ENCODE data around the gene WDSUB1.
A peak's percentile ranks its signal among the peaks of the same experiment; 100 is the strongest.

The WDSUB1 gene
- total RNA-seq = 0.67 to 12.1 (median 8.5) reads per million in 9 experiments

GRCh38 chr2:159285929-159286708 is at the start of gene WDSUB1:
Gene WDSUB1 (minus strand): TSS chr2:159286703. CDS start chr2:159283069, 3,634 bp downstream.
- peaks cover 14 to 23% of the 10 kb centered on the region in 2 donors for H3K4me1 Mint-ChIP-seq (ENCODE audit: low read depth in 2 of 2)
- no peaks in the 10 kb centered on the region for H3K9me3 Mint-ChIP-seq
- H3K36me3 Mint-ChIP-seq (ENCODE audit: insufficient read depth) = peaks cover 16% of the 10 kb centered on the region
- H3K27me3 Mint-ChIP-seq = no peaks in the 10 kb centered on the region
- peak within 1 kb of the TSS; percentile 78 to 83 for H3K4me3 Mint-ChIP-seq
- peak; percentile 52 for ATAC-seq (replicated peaks)
- peak in 2 of 3 experiments; percentile 2 to 18 for DNase-seq
- H3K27ac Mint-ChIP-seq = peak within 1 kb of the TSS; percentile 82 to 88

GRCh38 chr2:159326569-159327255 is 40.2 kb upstream of the WDSUB1 start:
- Mint-ChIP-seq H3K4me3 (no peak overlapping the region), H3K27me3 (no peaks in the 10 kb centered on the region)
- no peak for ATAC-seq (replicated peaks)

GRCh38 chr2:159322419-159322818 is 35.9 kb upstream of the WDSUB1 start:
- ATAC-seq (replicated peaks) (no peak), DNase-seq (no peak)
- Mint-ChIP-seq H3K27me3 (no peaks in the 10 kb centered on the region), H3K36me3 (ENCODE audit: insufficient read depth) (peaks cover 17% of the 10 kb centered on the region), H3K27ac (no peak overlapping the region), H3K4me3 (no peak overlapping the region), H3K4me1 (ENCODE audit: low read depth in 2 of 2) (no peaks in the 10 kb centered on the region), H3K9me3 (no peaks in the 10 kb centered on the region)

More at GRCh38 chr2:159326569-159327255, 40.2 kb upstream of the WDSUB1 start:
- no peak for DNase-seq
- no peaks in the 10 kb centered on the region for H3K9me3 Mint-ChIP-seq
- no peaks in the 10 kb centered on the region for H3K4me1 Mint-ChIP-seq (ENCODE audit: low read depth in 2 of 2)
- peaks cover 23% of the 10 kb centered on the region for H3K36me3 Mint-ChIP-seq (ENCODE audit: insufficient read depth)
- H3K27ac Mint-ChIP-seq = no peak overlapping the region

GRCh38 chr2:159317392-159318088 is 31.0 kb upstream of the WDSUB1 start:
- Mint-ChIP-seq H3K4me3 (no peak overlapping the region), H3K27ac (no peak overlapping the region), H3K36me3 (ENCODE audit: insufficient read depth) (peaks cover 14% of the 10 kb centered on the region), H3K4me1 (ENCODE audit: low read depth in 2 of 2) (peaks cover 0 to 1% of the 10 kb centered on the region in 2 donors), H3K27me3 (no peaks in the 10 kb centered on the region), H3K9me3 (no peaks in the 10 kb centered on the region)
- no peak for DNase-seq
- no peak for ATAC-seq (replicated peaks)

GRCh38 chr2:159307942-159308341 is 21.4 kb upstream of the WDSUB1 start:
- no peak for DNase-seq
- ATAC-seq (replicated peaks) = no peak
- H3K4me3 Mint-ChIP-seq = no peak overlapping the region
- no peak overlapping the region for H3K27ac Mint-ChIP-seq
- H3K4me1 Mint-ChIP-seq (ENCODE audit: low read depth in 2 of 2) = no peaks in the 10 kb centered on the region
- no peaks in the 10 kb centered on the region for H3K36me3 Mint-ChIP-seq (ENCODE audit: insufficient read depth)
- peaks cover 0 to 3% of the 10 kb centered on the region in 2 donors for H3K9me3 Mint-ChIP-seq
- H3K27me3 Mint-ChIP-seq = peaks cover 13 to 17% of the 10 kb centered on the region in 2 donors

- H3K4me1 Mint-ChIP-seq (ENCODE audit: low read depth in 2 of 2) = no peaks in the 10 kb centered on the region
- no peaks in the 10 kb centered on the region for H3K36me3 Mint-ChIP-seq (ENCODE audit: insufficient read depth)
- no peak overlapping the region for H3K4me3 Mint-ChIP-seq
- no peak for DNase-seq
- H3K9me3 Mint-ChIP-seq = peaks cover 0 to 3% of the 10 kb centered on the region in 2 donors
- no peak overlapping the region for H3K27ac Mint-ChIP-seq
- H3K27me3 Mint-ChIP-seq = peaks cover 17 to 18% of the 10 kb centered on the region in 2 donors
- ATAC-seq (replicated peaks) = no peak
These were observed 14.1 kb upstream of the WDSUB1 start for GRCh38 chr2:159300586-159300985.

GRCh38 chr2:159298967-159299366 is 12.5 kb upstream of the WDSUB1 start:
- Mint-ChIP-seq H3K4me1 (ENCODE audit: low read depth in 2 of 2) (no peaks in the 10 kb centered on the region), H3K4me3 (no peak overlapping the region), H3K36me3 (ENCODE audit: insufficient read depth) (no peaks in the 10 kb centered on the region), H3K9me3 (peaks cover 0 to 2% of the 10 kb centered on the region in 2 donors), H3K27me3 (peaks cover 5 to 8% of the 10 kb centered on the region in 2 donors), H3K27ac (no peak overlapping the region)
- DNase-seq = no peak
- no peak for ATAC-seq (replicated peaks)

GRCh38 chr2:159297042-159297707 is 10.7 kb upstream of the WDSUB1 start:
- Mint-ChIP-seq H3K36me3 (ENCODE audit: insufficient read depth) (no peaks in the 10 kb centered on the region), H3K4me1 (ENCODE audit: low read depth in 2 of 2) (no peaks in the 10 kb centered on the region), H3K9me3 (no peaks in the 10 kb centered on the region), H3K4me3 (no peak overlapping the region), H3K27ac (no peak overlapping the region), H3K27me3 (peaks cover 0 to 6% of the 10 kb centered on the region in 2 donors)
- no peak for ATAC-seq (replicated peaks)
- no peak for DNase-seq

- DNase-seq (no peak), ATAC-seq (replicated peaks) (no peak)
- Mint-ChIP-seq H3K27me3 (peaks cover 0 to 6% of the 10 kb centered on the region in 2 donors), H3K36me3 (ENCODE audit: insufficient read depth) (no peaks in the 10 kb centered on the region), H3K9me3 (no peaks in the 10 kb centered on the region), H3K4me1 (ENCODE audit: low read depth in 2 of 2) (peaks cover 4 to 5% of the 10 kb centered on the region in 2 donors), H3K4me3 (no peak overlapping the region), H3K27ac (no peak overlapping the region)
These were observed 5.7 kb upstream of the WDSUB1 start for GRCh38 chr2:159292157-159292556.

GRCh38 chr2:159290289-159290907 is 3.9 kb upstream of the WDSUB1 start:
- Mint-ChIP-seq H3K9me3 (no peaks in the 10 kb centered on the region), H3K36me3 (ENCODE audit: insufficient read depth) (peaks cover 3% of the 10 kb centered on the region), H3K27me3 (no peaks in the 10 kb centered on the region), H3K27ac (no peak overlapping the region), H3K4me1 (ENCODE audit: low read depth in 2 of 2) (peaks cover 11 to 13% of the 10 kb centered on the region in 2 donors), H3K4me3 (no peak overlapping the region)
- ATAC-seq (replicated peaks) = no peak
- DNase-seq = peak in 1 of 3 experiments; percentile 4

GRCh38 chr2:159287733-159288132 is 1.2 kb upstream of the WDSUB1 start:
- Mint-ChIP-seq H3K27ac (peak overlapping the region in 1 of 2 donors; percentile 88), H3K4me1 (ENCODE audit: low read depth in 2 of 2) (peaks cover 14 to 18% of the 10 kb centered on the region in 2 donors), H3K9me3 (no peaks in the 10 kb centered on the region), H3K36me3 (ENCODE audit: insufficient read depth) (peaks cover 10% of the 10 kb centered on the region), H3K27me3 (no peaks in the 10 kb centered on the region), H3K4me3 (peak overlapping the region; percentile 23 to 83)
- ATAC-seq (replicated peaks) = no peak
- no peak for DNase-seq

GRCh38 chr2:159286709-159287441 is 372 bp upstream of the WDSUB1 start:
- peak overlapping the region; percentile 78 to 83 for H3K4me3 Mint-ChIP-seq
- peaks cover 14 to 23% of the 10 kb centered on the region in 2 donors for H3K4me1 Mint-ChIP-seq (ENCODE audit: low read depth in 2 of 2)
- H3K27ac Mint-ChIP-seq = peak overlapping the region; percentile 82 to 88
- DNase-seq (peak; percentile 94 to 97 (median 96)), ATAC-seq (replicated peaks) (peak; percentile 96)
- no peaks in the 10 kb centered on the region for H3K27me3 Mint-ChIP-seq
- H3K9me3 Mint-ChIP-seq = no peaks in the 10 kb centered on the region
- H3K36me3 Mint-ChIP-seq (ENCODE audit: insufficient read depth) = peaks cover 10% of the 10 kb centered on the region
